ENCODE data around the gene GPR39.

GPR39 gene

DNA sequence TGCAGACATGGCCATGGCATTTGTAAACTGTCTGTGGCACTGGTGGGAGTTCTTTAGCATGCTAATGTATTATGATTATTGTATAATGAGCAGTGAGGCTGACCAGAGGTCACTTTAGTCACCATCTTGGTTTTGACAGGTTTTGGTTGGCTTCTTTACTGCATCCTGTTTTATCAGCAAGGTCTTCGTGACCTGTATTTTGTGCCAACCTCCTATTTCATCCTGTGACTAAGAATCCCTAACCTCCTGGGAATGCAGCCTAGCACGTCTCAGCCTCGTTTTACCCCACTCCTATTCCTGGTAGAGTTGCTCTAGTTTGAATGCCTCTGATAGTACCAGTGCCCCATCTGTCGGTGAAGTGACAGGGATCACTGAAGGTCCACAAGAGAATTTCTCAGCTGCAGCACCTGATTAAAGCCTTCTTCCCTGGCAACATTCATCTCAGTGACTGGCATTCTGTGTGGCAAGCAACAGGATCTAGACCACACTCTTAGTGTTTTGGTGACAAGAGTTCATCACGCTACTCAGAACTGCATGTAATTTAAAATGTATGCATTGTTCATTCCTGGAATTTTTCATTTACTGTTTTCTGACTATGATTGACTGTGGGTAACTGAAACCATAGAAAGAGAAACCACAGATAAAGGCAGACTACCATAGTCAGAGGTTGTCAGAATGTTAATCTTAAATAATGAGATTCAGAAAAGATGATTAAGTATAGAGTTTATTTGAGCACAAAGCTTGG is 43.0 kb upstream of the GPR39 start:
- no peaks in the 10 kb centered on the region for H3K79me2 ChIP-seq (ENCODE audit: insufficient read depth, low read length)

DNA sequence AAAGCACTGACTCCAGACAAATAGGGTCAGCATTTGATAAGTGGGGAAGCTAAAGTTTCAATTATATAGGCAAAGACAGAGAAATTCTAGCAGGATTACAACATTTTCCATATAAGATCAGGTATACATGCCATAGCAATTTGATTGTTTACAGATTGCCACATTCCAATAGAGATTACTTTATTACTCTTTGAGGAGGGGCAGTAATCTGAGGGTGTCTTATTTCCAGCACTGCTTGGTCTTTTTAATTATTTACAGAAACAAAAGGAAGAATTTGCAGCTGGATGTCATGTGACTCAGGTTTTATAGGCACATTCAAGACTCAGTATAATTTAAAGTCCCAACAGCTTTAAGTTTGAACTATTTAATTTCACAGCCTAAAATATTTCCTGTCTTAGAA is 42.5 kb upstream of the GPR39 start:
- Histone ChIP-seq H3K4me3 (ENCODE audit: insufficient read depth, low read length, poor library complexity, severe bottlenecking) (no peak overlapping the region), H3K4me2 (ENCODE audit: low read depth, low read length, poor library complexity, severe bottlenecking) (no peak overlapping the region), H3K9me2 (replicated peaks; ENCODE audit: insufficient read depth, low read length) (no peaks in the 10 kb centered on the region), H3K36me3 (ENCODE audit: low read length) (no peaks in the 10 kb centered on the region), H3K9ac (ENCODE audit: low read length) (no peak overlapping the region), H2AFZ (ENCODE audit: low read depth, low read length, severe bottlenecking) (no peak overlapping the region), H3K9me3 (ENCODE audit: insufficient read depth, low read length) (no peaks in the 10 kb centered on the region), H3K27ac (ENCODE audit: low read depth, low read length) (no peak overlapping the region), H4K20me1 (ENCODE audit: low read depth, low read length) (no peaks in the 10 kb centered on the region), H3K79me2 (ENCODE audit: insufficient read depth, low read length) (no peaks in the 10 kb centered on the region), H3K27me3 (ENCODE audit: low read length) (no peaks in the 10 kb centered on the region), H3F3A (ENCODE audit: insufficient read depth) (no peaks in the 10 kb centered on the region)
- TF ChIP-seq EZH2phosphoT487 (conservative IDR thresholded peaks at IDR 0.05; ENCODE audit: low read length): no peak
- TF ChIP-seq, protein P1, sequence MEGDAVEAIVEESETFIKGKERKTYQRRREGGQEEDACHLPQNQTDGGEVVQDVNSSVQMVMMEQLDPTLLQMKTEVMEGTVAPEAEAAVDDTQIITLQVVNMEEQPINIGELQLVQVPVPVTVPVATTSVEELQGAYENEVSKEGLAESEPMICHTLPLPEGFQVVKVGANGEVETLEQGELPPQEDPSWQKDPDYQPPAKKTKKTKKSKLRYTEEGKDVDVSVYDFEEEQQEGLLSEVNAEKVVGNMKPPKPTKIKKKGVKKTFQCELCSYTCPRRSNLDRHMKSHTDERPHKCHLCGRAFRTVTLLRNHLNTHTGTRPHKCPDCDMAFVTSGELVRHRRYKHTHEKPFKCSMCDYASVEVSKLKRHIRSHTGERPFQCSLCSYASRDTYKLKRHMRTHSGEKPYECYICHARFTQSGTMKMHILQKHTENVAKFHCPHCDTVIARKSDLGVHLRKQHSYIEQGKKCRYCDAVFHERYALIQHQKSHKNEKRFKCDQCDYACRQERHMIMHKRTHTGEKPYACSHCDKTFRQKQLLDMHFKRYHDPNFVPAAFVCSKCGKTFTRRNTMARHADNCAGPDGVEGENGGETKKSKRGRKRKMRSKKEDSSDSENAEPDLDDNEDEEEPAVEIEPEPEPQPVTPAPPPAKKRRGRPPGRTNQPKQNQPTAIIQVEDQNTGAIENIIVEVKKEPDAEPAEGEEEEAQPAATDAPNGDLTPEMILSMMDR (IDR thresholded peaks at IDR 0.05; ENCODE audit: insufficient read depth, low read length, poor library complexity, severe bottlenecking): no peak

More for the DNA sequence above, 43.0 kb upstream of the GPR39 start:
- H3K9me3 ChIP-seq (ENCODE audit: insufficient read depth, low read length): no peaks in the 10 kb centered on the region
- no peak overlapping the region for H2AFZ ChIP-seq (ENCODE audit: low read depth, low read length, severe bottlenecking)
- H3F3A ChIP-seq (ENCODE audit: insufficient read depth): no peaks in the 10 kb centered on the region
- no peak overlapping the region for H3K4me3 ChIP-seq (ENCODE audit: insufficient read depth, low read length, poor library complexity, severe bottlenecking)
- H3K9me2 ChIP-seq (replicated peaks; ENCODE audit: insufficient read depth, low read length): no peaks in the 10 kb centered on the region
- no peaks in the 10 kb centered on the region for H3K27me3 ChIP-seq (ENCODE audit: low read length)
- H3K36me3 ChIP-seq (ENCODE audit: low read length): no peaks in the 10 kb centered on the region
- H4K20me1 ChIP-seq (ENCODE audit: low read depth, low read length): no peaks in the 10 kb centered on the region
- H3K27ac ChIP-seq (ENCODE audit: low read depth, low read length): no peak overlapping the region
- H3K4me2 ChIP-seq (ENCODE audit: low read depth, low read length, poor library complexity, severe bottlenecking): no peak overlapping the region
- H3K9ac ChIP-seq (ENCODE audit: low read length): no peak overlapping the region
- TF ChIP-seq EZH2phosphoT487 (conservative IDR thresholded peaks at IDR 0.05; ENCODE audit: low read length): no peak
- TF ChIP-seq, protein P1 (IDR thresholded peaks at IDR 0.05; ENCODE audit: insufficient read depth, low read length, poor library complexity, severe bottlenecking): no peak

DNA sequence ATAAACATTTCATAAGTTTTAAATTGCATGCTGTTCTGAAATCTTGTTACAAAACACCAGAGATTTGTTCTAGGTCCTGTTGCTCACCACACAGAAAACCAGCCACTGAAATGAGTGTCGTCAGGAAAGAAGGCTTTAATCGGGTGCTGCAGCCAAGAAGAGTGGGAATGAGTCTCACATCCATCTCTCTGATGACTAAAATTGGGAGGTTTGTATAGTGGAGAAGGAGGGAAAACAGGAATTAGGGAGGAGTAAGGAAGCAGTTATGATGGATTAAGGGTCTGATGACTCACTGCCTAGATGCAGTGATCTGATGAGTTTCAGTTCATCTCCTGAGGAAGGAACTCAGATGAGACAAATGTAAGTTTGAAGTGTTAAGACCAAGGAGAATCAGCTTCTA is 42.1 kb upstream of the GPR39 start:
- Histone ChIP-seq H3K9me3 (ENCODE audit: insufficient read depth, low read length) (no peaks in the 10 kb centered on the region), H3F3A (ENCODE audit: insufficient read depth) (no peaks in the 10 kb centered on the region), H3K79me2 (ENCODE audit: insufficient read depth, low read length) (no peaks in the 10 kb centered on the region), H3K27me3 (ENCODE audit: low read length) (no peaks in the 10 kb centered on the region), H3K4me2 (ENCODE audit: low read depth, low read length, poor library complexity, severe bottlenecking) (no peak overlapping the region), H3K9ac (ENCODE audit: low read length) (no peak overlapping the region), H4K20me1 (ENCODE audit: low read depth, low read length) (no peaks in the 10 kb centered on the region), H2AFZ (ENCODE audit: low read depth, low read length, severe bottlenecking) (no peak overlapping the region), H3K4me3 (ENCODE audit: insufficient read depth, low read length, poor library complexity, severe bottlenecking) (no peak overlapping the region), H3K27ac (ENCODE audit: low read depth, low read length) (no peak overlapping the region), H3K9me2 (replicated peaks; ENCODE audit: insufficient read depth, low read length) (no peaks in the 10 kb centered on the region), H3K36me3 (ENCODE audit: low read length) (no peaks in the 10 kb centered on the region)
- TF ChIP-seq, protein P1 (IDR thresholded peaks at IDR 0.05; ENCODE audit: insufficient read depth, low read length, poor library complexity, severe bottlenecking): no peak
- TF ChIP-seq EZH2phosphoT487 (conservative IDR thresholded peaks at IDR 0.05; ENCODE audit: low read length): no peak
